ENCODE results near the gene GPR137. TPM values are rescaled to one million over a fixed set of nuclear protein-coding genes. Genes with fewer than 3 reads are reported as not detected.
A peak's percentile ranks its signal among the peaks of the same experiment; 100 is the strongest.
"Not testable (repeated sequence)": the region's sequence is repeated elsewhere in the genome, so short reads cannot be mapped to it uniquely, and the experiment has no call there.

Gene GPR137
- total RNA-seq, 2 donors from 2014 or later, result 40.6 to 41.4 TPM

- no peak for ATAC-seq (replicated peaks)
- Mint-ChIP-seq H3K9me3 (no peaks in the 10 kb centered on the region), H3K4me3 (peak overlapping the region; percentile 92)
Observed at GRCh38 chr11:64318766-64319761, 33.4 kb downstream of the GPR137 start.

DNA sequence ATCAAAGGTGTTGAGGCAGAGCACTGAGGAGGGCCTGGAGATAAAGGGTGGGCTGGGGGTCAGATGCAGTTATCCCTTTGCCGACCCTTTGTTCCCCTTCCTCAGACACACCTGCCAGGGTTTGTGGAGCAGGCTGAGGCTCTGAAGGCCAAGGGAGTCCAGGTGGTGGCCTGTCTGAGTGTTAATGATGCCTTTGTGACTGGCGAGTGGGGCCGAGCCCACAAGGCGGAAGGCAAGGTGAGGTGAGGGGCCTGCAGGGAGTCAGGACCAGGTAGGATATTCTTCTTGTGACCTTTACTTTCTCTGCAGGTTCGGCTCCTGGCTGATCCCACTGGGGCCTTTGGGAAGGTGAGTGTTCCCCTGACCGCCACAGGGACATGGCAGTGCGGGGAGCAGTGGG, 34.9 kb downstream of the GPR137 start:
- no peak for ATAC-seq (replicated peaks)
- Mint-ChIP-seq H3K36me3 (ENCODE audit: low read depth) (peaks cover 59% of the 10 kb centered on the region), H3K27me3 (no peaks in the 10 kb centered on the region), H3K4me3 (no peak overlapping the region), H3K27ac (peak overlapping the region; percentile 97), H3K9me3 (no peaks in the 10 kb centered on the region), H3K4me1 (peaks cover 23% of the 10 kb centered on the region)

More at GRCh38 chr11:64318766-64319761, 33.4 kb downstream of the GPR137 start:
- H3K36me3 Mint-ChIP-seq (ENCODE audit: low read depth), result peaks cover 71% of the 10 kb centered on the region
- H3K4me1 Mint-ChIP-seq, result peaks cover 23% of the 10 kb centered on the region
- H3K27me3 Mint-ChIP-seq, result no peaks in the 10 kb centered on the region
- peak overlapping the region; percentile 97 for H3K27ac Mint-ChIP-seq

DNA sequence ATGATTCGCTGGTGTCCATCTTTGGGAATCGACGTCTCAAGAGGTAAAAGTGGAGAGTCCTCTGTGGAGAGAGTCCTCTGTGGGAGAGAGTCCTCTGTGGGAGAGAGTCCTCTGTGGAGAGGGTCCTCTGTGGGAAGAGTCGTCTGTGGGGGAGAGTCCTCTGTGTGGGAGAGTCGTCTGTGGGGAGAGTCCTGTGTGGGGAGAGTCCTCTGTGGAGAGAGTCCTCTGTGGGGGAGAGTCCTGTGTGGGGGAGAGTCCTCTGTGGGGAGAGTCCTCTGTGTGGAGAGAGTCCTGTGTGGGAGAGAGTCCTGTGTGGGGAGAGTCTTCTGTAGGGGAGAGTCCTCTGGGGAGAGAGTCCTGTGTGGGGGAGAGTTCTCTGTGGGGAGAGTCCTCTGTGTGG, 35.4 kb downstream of the GPR137 start:
- Mint-ChIP-seq H3K4me3 (no peak overlapping the region), H3K9me3 (no peaks in the 10 kb centered on the region), H3K4me1 (peaks cover 23% of the 10 kb centered on the region), H3K27ac (peak overlapping the region; percentile 97), H3K27me3 (no peaks in the 10 kb centered on the region), H3K36me3 (ENCODE audit: low read depth) (peaks cover 59% of the 10 kb centered on the region)
- no peak for ATAC-seq (replicated peaks)

- peaks cover 21% of the 10 kb centered on the region for H3K4me1 Mint-ChIP-seq
- H3K36me3 Mint-ChIP-seq (ENCODE audit: low read depth), result peaks cover 54% of the 10 kb centered on the region
- H3K27ac Mint-ChIP-seq, result peak overlapping the region; percentile 97
- no peak overlapping the region for H3K4me3 Mint-ChIP-seq
- ATAC-seq (replicated peaks), result no peak
- no peaks in the 10 kb centered on the region for H3K27me3 Mint-ChIP-seq
- no peaks in the 10 kb centered on the region for H3K9me3 Mint-ChIP-seq
Observed at GRCh38 chr11:64321533-64321932, 35.9 kb downstream of the GPR137 start.

- Mint-ChIP-seq H3K4me3 (no peak overlapping the region), H3K27ac (no peak overlapping the region), H3K36me3 (ENCODE audit: low read depth) (peaks cover 40% of the 10 kb centered on the region), H3K4me1 (peaks cover 19% of the 10 kb centered on the region), H3K27me3 (no peaks in the 10 kb centered on the region), H3K9me3 (no peaks in the 10 kb centered on the region)
- ATAC-seq (replicated peaks), result no peak
Observed at GRCh38 chr11:64322925-64323260, 37.2 kb downstream of the GPR137 start.

- ATAC-seq (replicated peaks), result no peak
- H3K27ac Mint-ChIP-seq, result no peak overlapping the region
Observed at GRCh38 chr11:64323373-64323772, 37.7 kb downstream of the GPR137 start.

DNA sequence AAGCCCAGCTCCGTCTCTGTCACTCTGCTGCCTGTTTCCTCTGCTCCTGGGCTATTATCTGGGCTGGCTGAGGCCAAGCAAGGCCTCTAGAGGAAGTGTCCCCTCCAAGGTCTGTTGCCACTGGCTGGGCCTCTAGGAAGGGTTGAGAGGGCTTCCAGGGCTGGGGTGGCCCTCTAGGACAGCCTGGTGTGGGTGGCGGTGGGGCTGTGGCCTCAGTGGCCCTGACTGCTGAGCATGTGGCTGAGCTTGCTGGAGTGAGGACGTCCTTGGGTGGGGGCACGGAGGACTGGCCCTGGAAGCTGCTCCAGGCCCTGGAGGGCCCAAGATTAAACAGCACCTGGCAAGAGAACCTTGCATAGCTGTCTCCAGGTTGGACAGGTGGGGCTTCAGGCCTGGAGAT, 38.3 kb downstream of the GPR137 start:
- H3K4me3 Mint-ChIP-seq, H3K27ac Mint-ChIP-seq: not testable (repeated sequence)

More at GRCh38 chr11:64323373-64323772, 37.7 kb downstream of the GPR137 start:
- Mint-ChIP-seq H3K4me3 (no peak overlapping the region), H3K36me3 (ENCODE audit: low read depth) (peaks cover 35% of the 10 kb centered on the region), H3K4me1 (peaks cover 20% of the 10 kb centered on the region), H3K27me3 (no peaks in the 10 kb centered on the region), H3K9me3 (no peaks in the 10 kb centered on the region)

GRCh38 chr11:64324692-64325469, 39.2 kb downstream of the GPR137 start:
- no peaks in the 10 kb centered on the region for H3K9me3 Mint-ChIP-seq
- H3K27ac Mint-ChIP-seq, result no peak overlapping the region
- no peaks in the 10 kb centered on the region for H3K27me3 Mint-ChIP-seq
- H3K36me3 Mint-ChIP-seq (ENCODE audit: low read depth), result peaks cover 23% of the 10 kb centered on the region
- no peak for ATAC-seq (replicated peaks)
- no peak overlapping the region for H3K4me3 Mint-ChIP-seq
- H3K4me1 Mint-ChIP-seq, result peaks cover 12% of the 10 kb centered on the region

More for the DNA sequence above, 38.3 kb downstream of the GPR137 start:
- H3K27me3 Mint-ChIP-seq; ATAC-seq (replicated peaks); H3K9me3 Mint-ChIP-seq: not testable (repeated sequence)
- Mint-ChIP-seq H3K36me3 (ENCODE audit: low read depth) (peaks cover 31% of the 10 kb centered on the region), H3K4me1 (peaks cover 18% of the 10 kb centered on the region)

DNA sequence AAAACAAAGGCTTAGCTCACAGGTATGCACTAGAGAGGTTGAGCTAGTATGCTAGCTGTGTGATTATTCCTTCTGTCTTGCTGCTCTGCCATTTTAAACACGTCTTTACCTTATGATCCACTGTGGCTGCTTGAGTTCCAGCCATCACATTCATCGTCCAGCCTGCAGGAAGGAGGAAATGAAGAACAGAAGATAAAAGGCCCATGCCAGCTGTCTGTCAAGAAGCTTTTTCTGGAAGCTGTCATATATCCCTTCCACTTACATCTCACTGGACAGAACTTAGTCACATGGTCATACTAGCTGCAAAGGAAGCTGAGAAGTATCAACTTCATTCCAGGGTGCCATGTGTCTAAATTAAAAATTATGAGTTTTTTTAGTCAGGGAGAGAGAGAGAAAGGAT, 41.7 kb downstream of the GPR137 start:
- no peak for ATAC-seq (replicated peaks)
- no peaks in the 10 kb centered on the region for H3K27me3 Mint-ChIP-seq
- H3K36me3 Mint-ChIP-seq (ENCODE audit: low read depth), result no peaks in the 10 kb centered on the region
- peaks cover 10% of the 10 kb centered on the region for H3K4me1 Mint-ChIP-seq
- no peak overlapping the region for H3K4me3 Mint-ChIP-seq
- H3K9me3 Mint-ChIP-seq, result no peaks in the 10 kb centered on the region
- H3K27ac Mint-ChIP-seq, result no peak overlapping the region

GRCh38 chr11:64327993-64328392, 42.3 kb downstream of the GPR137 start:
- Mint-ChIP-seq H3K4me3 (no peak overlapping the region), H3K27ac (no peak overlapping the region)

DNA sequence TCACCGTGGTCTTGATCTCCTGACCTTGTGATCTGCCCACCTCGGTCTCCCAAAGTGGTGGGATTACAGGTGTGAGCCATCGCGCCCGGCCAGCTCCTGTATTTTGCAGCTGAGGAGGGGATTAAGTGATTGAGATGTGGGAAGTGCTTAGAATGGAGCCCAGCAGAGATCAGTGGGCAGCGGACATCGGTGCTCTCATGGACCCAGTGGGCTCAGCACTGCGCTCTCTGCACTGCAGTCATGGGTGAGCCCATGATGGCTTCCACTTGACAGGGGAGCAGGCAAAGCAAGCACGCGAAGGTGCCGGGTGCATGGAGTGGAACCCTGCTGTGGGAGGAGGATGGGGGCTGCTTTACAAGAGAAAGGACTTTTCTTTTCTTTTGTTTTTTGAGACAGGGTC, 45.2 kb downstream of the GPR137 start:
- Mint-ChIP-seq H3K36me3 (ENCODE audit: low read depth) (peaks cover 13% of the 10 kb centered on the region), H3K4me1 (peaks cover 15% of the 10 kb centered on the region), H3K27ac (no peak overlapping the region), H3K9me3 (no peaks in the 10 kb centered on the region), H3K4me3 (peak overlapping the region; percentile 44), H3K27me3 (no peaks in the 10 kb centered on the region)
- ATAC-seq (replicated peaks), result no peak

More at GRCh38 chr11:64327993-64328392, 42.3 kb downstream of the GPR137 start:
- Mint-ChIP-seq H3K4me1 (peaks cover 10% of the 10 kb centered on the region), H3K27me3 (no peaks in the 10 kb centered on the region), H3K36me3 (ENCODE audit: low read depth) (no peaks in the 10 kb centered on the region), H3K9me3 (no peaks in the 10 kb centered on the region)
- ATAC-seq (replicated peaks), result no peak

DNA sequence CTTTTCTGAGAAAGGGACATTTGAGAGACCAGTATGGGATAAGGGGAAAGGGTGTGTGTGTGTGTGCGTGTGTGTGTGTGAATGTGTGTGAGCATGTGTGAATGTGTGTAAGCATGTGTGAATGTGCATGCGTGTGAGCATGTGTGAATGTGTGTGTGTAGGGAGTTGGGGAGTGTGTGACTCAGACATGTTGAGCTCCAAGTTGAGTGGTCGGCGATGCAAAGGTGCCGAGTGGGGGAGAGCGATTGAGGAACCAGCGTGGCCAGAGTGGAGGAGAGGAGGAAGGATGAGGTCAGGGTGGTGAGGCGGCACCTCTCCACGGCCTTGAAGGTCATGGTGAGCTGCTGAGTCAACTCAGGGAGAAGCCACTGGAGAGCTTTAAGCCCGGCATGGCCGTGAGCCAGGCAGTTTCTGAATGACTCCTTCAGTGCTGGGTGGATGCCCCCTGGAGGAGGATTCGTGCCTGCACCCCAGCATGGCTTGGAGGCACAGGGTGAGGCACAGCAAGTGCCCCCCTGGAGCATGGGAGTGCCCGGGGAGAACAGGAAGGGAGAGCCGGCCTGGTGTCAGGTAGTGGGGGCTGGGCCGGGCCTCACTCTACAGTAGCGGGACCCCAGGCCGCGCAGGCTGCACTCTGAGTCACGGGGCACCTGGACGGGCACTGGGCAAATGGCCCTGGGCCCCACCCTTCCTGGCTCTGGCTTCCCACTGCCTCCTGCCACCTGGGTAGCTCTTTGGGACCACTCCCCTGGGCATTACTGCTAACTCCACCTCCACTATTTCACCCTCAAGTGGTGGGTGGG, 46.1 kb downstream of the GPR137 start:
- ATAC-seq (replicated peaks), result peak; percentile 88
- peak overlapping the region; percentile 44 for H3K4me3 Mint-ChIP-seq

GRCh38 chr11:64333556-64333955, 47.9 kb downstream of the GPR137 start:
- no peak overlapping the region for H3K4me3 Mint-ChIP-seq
- H3K4me1 Mint-ChIP-seq, result peaks cover 11% of the 10 kb centered on the region
- H3K36me3 Mint-ChIP-seq (ENCODE audit: low read depth), result peaks cover 25% of the 10 kb centered on the region
- no peaks in the 10 kb centered on the region for H3K9me3 Mint-ChIP-seq
- H3K27ac Mint-ChIP-seq, result no peak overlapping the region
- no peaks in the 10 kb centered on the region for H3K27me3 Mint-ChIP-seq
- no peak for ATAC-seq (replicated peaks)

More for the DNA sequence above, 46.1 kb downstream of the GPR137 start:
- H3K27me3 Mint-ChIP-seq, result no peaks in the 10 kb centered on the region
- H3K9me3 Mint-ChIP-seq, result no peaks in the 10 kb centered on the region
- peaks cover 13% of the 10 kb centered on the region for H3K36me3 Mint-ChIP-seq (ENCODE audit: low read depth)
- peak overlapping the region; percentile 37 for H3K27ac Mint-ChIP-seq
- peaks cover 15% of the 10 kb centered on the region for H3K4me1 Mint-ChIP-seq
